ENCODE data around the gene STARD10.

STARD10 gene

GRCh38 chr11:72726266-72727220, 67.3 kb downstream of the STARD10 start:
- no peak for DNase-seq (ENCODE audit: low read depth in 2 of 2)

GRCh38 chr11:72725724-72726028, 68.2 kb downstream of the STARD10 start:
- DNase-seq (ENCODE audit: low read depth in 2 of 2): no peak

- DNase-seq (ENCODE audit: low read depth in 2 of 2): peak; percentile 67 to 78
Observed at GRCh38 chr11:72724851-72725723, 68.8 kb downstream of the STARD10 start.

GRCh38 chr11:72724021-72724551, 69.8 kb downstream of the STARD10 start:
- no peak for DNase-seq (ENCODE audit: low read depth in 2 of 2)

- no peak for DNase-seq (ENCODE audit: low read depth in 2 of 2)
Observed at GRCh38 chr11:72723508-72723907, 70.3 kb downstream of the STARD10 start.

GRCh38 chr11:72722050-72722748, 71.6 kb downstream of the STARD10 start:
- DNase-seq (ENCODE audit: low read depth in 2 of 2): peak; percentile 67 to 72

GRCh38 chr11:72721689-72722049, 72.2 kb downstream of the STARD10 start:
- DNase-seq (ENCODE audit: low read depth in 2 of 2): no peak

GRCh38 chr11:72721276-72721675, 72.6 kb downstream of the STARD10 start:
- DNase-seq (ENCODE audit: low read depth in 2 of 2): no peak

- no peak for DNase-seq (ENCODE audit: low read depth in 2 of 2)
Observed at GRCh38 chr11:72720784-72721183, 73.1 kb downstream of the STARD10 start.

- DNase-seq (ENCODE audit: low read depth in 2 of 2): no peak
Observed at GRCh38 chr11:72720047-72720446, 73.8 kb downstream of the STARD10 start.

- no peak for DNase-seq (ENCODE audit: low read depth in 2 of 2)
Observed at GRCh38 chr11:72719551-72719950, 74.3 kb downstream of the STARD10 start.

- no peak for DNase-seq (ENCODE audit: low read depth in 2 of 2)
Observed at GRCh38 chr11:72719144-72719543, 74.7 kb downstream of the STARD10 start.

- DNase-seq (ENCODE audit: low read depth in 2 of 2): no peak
Observed at GRCh38 chr11:72718101-72718501, 75.7 kb downstream of the STARD10 start.

GRCh38 chr11:72716788-72717435, 76.9 kb downstream of the STARD10 start:
- DNase-seq (ENCODE audit: low read depth in 2 of 2): no peak

GRCh38 chr11:72716290-72716689, 77.6 kb downstream of the STARD10 start:
- no peak for DNase-seq (ENCODE audit: low read depth in 2 of 2)

GRCh38 chr11:72712841-72713240, 81.0 kb downstream of the STARD10 start:
- no peak for DNase-seq (ENCODE audit: low read depth in 2 of 2)

GRCh38 chr11:72712168-72712751, 81.6 kb downstream of the STARD10 start:
- DNase-seq (ENCODE audit: low read depth in 2 of 2): no peak

GRCh38 chr11:72711141-72711540, 82.7 kb downstream of the STARD10 start:
- DNase-seq (ENCODE audit: low read depth in 2 of 2): no peak

GRCh38 chr11:72710278-72710677, 83.6 kb downstream of the STARD10 start:
- DNase-seq (ENCODE audit: low read depth in 2 of 2): no peak

- DNase-seq (ENCODE audit: low read depth in 2 of 2): no peak
Observed at GRCh38 chr11:72709478-72710238, 84.2 kb downstream of the STARD10 start.

All from activated CD4-positive, alpha-beta T cell treated with anti-CD3 and anti-CD28 coated beads for 24 hours (primary cell).